NCI-H2196 (cell line): Measurements from ENCODE around the gene NPM3.

Experiments
- DNase-seq: peaks from one replicate; lab custom pipeline; 2025; ENCODE audit not compliant: unreplicated experiment; lab: John Stamatoyannopoulos, UW

NPM3 gene

DNA sequence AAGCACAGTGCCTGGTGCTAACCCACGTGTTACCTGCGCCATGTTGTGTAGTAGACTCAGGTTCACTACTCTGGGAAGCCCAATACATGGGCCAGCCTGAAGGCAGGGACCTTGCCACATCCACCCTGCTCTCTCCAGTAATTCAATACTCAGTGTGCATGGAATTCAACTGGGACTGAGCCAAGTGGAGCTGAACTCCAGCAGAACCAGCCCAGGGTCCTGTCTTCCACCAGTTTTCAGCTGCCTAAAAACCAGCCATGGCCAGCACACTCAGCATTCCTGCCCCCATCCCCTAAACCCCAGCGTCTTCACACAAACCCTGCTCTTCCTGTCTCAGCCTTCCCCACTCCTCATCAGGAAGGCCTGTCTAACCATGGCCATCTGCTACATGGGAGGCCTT, 22.7 kb downstream of the NPM3 start:
- no peak for DNase-seq

DNA sequence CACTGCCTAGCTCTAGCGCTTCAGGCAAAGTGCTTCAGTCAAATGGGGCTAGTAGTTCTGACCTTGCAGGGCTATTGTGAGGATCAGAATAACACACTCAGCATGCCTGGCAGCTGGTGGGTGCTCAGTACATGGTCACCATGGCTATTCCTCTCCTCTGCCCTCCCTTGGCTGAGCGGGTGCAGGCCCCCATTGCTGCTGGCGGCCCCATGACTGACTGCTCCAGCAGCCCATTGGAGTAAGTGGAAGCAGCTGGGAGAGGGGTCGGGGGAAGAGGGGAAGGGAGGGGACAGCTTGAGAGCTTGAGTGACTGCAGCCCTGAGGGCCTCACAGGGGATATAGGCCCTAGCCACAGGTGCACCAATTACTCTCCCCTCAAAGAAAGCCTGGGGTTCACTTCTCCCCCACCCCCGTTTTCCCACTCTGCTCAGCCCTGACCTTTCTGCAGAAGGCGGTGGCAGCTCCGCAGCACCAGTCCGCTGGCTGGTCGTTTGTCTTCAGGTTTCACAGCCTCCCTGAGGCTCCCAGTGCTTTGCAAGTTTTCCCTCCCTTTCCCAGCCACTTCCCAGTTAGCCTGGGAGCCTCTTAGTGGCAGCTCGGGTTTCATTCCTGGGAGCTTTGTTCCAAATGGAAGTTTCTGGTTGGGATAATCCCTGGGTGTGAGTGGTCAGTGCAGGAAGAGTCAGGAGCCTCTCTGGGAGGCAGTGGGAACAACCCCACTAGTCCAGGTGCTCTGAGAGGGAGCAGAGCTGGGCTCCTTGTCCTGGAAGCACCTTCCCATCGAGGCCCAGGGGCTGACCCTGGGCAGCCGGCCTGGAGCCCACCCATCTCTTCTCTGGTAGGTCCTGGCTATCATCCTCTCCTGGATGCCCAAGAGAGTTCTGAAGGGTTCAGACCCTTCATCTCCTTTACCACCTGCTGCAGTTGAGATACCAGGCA, 23.7 kb downstream of the NPM3 start:
- DNase-seq, result no peak

DNA sequence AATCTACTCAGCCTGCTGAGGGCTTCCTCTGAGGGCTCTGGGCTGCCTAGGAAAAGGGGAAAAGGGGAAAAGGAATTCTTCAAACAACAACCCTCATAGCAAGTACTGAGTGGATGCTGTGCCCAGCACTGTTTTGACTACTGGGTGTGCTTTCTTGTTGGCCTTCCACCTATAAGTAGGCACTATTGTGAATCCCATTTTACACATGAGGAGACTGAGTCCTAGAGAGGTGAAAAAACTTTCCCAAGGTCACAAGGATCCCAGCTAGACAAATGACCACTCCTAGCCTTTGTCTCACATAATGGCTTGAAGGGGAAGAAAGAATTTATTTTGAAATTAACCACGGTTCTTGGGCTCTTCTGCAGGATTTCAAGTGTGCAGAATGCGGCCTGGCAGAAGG, 24.4 kb downstream of the NPM3 start:
- DNase-seq, result no peak

DNA sequence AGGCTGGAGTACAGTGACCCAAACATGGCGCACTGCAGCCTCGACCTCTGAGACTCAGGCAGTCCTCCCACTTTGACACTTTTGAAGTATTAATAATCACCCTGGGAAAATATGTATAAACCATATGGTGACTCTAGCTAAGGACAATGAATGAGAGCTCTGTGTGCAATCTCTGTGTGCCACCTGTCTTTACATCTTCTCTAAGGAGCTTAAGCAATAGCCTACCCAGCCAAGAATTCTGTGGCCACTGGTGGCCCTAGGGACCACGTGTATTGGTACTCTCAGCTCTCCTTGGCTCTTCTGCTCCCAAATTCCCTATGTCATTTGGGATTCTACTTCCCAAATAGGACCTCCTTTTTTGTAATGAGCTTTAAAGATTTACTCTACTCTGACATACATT, 31.0 kb downstream of the NPM3 start:
- no peak for DNase-seq

DNA sequence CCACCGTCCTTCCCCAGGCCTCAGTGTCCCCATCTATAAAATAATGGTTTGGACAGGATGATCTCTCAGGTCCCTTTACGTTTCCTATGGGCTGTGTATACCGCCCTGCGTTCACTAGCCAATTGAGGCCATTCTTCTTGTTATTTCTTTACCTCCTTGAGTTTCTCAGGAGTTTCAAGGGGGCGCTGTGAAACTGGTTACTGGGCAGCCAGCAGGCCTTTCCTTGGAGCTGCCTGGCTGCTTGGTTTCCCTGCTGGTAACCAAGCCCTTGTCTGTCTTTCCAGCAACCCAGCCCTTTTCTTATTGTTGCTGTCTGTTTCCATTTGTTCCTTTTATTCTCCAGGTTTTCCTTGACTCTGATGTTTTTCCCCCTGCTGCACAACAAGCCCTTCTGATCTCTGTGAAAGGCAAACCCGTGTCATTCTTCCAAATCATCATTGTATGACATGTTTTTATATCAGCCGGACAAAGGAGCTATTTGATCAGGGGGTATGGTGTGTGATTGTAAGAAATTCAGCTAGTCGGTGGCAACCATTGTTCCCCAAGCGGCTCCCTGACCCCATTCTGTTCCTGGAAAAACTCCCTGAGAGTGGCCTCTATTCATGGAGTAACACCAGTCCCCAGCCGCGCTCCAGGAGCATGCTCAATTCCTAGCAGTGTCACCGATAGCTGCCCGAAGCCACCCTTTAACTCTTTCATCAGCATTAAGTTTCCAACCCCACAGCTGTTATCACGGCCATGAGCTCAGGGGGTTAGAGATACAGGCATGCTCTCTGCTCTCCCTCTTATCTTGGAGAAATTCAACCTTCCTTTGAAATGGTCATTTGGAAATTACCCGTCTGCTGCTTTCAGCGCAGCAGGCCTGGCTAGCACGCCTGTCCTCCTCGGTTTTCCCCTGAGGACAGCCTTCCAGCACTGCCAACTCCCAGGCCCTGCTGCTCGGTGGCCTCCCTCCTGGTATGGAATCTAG, 33.9 kb downstream of the NPM3 start:
- DNase-seq, result no peak

DNA sequence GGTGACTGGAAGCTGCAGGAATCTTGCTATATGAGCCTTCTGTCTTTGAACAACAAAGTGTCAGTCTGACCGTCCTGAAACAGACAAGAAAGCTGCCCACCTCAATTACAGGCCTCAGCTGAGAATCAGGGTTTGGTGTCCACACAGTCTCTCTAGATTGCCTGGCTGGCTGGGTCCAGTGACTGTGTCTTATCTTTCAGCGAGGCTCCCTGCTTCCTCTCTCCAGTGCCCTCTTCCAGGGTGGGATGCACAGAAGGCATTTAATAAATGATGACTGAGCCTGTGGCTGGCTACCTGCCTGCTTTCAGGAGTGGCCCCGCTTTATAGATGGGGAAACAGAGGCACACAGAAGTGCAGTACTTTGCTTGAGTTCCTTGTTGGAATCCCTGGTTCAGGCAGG, 34.8 kb downstream of the NPM3 start:
- DNase-seq, result no peak

DNA sequence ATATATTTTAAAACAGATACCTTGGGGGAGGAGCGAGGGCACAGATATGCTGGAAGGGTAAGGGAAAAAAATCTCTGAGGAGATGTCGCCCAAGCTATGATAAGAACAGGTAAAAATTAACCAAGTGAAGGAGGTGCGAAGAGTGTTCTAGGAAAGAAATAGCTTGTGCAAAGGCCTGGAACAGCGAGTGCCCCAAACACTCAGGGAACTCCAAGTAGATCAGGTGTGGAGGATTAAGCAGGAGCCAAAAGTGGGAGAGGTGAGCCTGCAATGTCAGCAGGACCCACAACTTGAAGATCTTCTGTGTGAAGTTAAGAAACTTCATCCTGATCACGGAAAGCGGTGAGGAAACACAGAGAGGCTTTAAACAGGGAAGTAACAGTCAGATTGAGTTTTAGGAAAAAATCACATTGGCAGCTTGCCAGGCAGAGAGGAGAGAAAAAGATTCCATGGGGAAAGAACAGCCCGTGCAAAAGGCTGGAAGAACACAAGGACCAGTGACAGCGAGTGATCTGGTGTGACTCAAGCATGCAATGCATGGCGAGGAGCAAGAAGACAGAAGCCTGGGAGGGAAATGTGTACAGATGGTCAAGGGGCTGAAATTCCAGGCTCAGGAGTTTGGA, 38.1 kb downstream of the NPM3 start:
- no peak for DNase-seq

DNA sequence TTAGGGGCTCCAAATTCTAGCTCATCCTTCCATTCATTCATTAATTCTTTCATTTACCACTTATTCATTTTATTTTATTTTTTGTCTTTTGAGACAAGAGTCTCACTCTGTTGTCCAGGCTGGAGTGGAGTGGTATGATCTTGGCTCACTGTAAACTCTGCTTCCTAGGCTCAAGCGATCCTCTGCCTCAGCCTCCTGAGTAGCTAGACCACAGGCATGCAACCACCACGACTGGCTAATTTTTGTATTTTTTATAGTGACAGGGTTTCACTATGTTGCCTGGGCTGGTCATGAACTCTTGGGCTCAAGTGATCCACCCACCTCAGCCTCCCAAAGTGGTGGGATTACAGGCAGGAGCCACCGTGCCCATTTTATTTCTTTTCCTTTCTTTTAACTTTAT, 39.0 kb downstream of the NPM3 start:
- no peak for DNase-seq

DNA sequence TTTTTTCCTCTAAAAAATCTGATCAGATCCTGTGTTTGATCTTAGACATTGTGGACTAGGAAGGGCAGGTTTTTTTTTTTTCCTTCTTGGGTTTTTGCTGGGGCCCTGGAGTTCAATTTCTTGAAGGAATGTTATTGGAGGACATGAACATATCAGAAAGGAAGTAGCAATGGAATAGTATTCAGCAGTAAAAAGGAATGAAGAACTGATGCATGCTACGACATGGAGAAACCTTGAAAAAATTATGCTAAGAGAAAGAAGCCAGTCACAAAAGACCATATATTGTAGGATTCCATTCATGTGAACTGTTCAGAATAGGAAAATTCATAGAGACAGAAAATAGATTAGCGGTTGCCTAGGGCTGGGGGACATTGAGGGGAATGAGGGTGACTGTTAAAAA, 41.3 kb downstream of the NPM3 start:
- no peak for DNase-seq

DNA sequence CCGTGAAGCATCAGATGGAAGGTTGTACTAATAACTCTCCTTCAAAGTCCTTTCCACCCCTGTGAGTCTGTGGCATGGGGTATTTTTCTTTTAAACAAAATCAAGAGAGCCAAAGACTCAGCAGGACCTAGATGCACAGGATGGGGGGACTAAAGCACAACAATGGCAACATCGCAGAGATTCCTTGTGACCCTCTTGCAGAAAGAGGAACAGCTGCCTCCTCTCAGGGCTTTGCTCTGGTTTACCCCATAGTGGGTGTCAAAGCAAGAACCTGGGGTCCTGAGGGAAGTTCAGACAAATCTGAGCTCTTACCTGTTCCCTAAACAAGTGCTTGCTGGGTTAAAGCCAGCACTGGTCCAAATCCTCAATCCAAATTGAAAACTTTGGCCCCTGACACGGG, 46.6 kb downstream of the NPM3 start:
- DNase-seq, result no peak

DNA sequence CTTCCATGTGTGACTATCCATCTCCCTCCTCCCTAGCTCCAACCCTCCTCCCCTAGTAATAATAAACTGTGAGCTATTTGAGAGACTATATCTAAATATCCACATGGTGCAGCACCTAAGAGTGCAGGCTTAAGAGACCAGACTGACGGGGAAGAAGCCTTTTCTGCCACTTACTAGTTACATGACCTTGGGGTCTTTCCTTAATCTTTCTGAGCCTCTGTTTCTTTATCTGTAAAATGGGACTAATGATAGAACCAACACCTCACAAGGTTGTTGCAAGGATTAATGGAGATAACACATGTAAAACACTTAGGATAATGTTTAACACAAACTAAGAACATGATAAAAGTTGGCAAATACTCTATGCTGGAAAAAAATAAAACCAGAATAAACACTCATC, 51.1 kb downstream of the NPM3 start:
- DNase-seq, result no peak
